ENCODE results near the gene KIF20A. TPM values are rescaled to one million over a fixed set of nuclear protein-coding genes. Genes with fewer than 3 reads are reported as not detected.

Gene KIF20A
- total RNA-seq, 1 experiment from 2014 or later = 74.2 TPM

DNA sequence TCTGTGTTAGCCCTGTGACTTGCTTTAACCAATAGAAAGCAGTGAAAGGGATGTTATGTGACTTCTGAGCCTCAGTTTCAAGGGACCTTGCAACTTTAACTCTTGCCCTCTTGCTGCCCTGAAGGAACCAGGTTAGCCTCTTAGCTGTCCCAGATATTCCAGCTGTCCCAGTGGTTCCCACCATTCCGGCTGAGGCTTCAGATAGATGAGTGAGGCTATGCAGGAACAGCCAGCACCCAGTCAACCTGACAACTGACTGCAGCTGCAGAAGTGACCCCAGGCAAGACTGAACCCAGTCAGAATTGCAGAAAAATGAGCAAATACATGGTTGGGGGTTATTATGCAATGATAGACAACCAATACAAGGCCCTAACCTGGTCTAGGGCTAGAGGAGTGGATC is 44.6 kb downstream of the KIF20A start (continued):
- TF ChIP-seq, protein P1, sequence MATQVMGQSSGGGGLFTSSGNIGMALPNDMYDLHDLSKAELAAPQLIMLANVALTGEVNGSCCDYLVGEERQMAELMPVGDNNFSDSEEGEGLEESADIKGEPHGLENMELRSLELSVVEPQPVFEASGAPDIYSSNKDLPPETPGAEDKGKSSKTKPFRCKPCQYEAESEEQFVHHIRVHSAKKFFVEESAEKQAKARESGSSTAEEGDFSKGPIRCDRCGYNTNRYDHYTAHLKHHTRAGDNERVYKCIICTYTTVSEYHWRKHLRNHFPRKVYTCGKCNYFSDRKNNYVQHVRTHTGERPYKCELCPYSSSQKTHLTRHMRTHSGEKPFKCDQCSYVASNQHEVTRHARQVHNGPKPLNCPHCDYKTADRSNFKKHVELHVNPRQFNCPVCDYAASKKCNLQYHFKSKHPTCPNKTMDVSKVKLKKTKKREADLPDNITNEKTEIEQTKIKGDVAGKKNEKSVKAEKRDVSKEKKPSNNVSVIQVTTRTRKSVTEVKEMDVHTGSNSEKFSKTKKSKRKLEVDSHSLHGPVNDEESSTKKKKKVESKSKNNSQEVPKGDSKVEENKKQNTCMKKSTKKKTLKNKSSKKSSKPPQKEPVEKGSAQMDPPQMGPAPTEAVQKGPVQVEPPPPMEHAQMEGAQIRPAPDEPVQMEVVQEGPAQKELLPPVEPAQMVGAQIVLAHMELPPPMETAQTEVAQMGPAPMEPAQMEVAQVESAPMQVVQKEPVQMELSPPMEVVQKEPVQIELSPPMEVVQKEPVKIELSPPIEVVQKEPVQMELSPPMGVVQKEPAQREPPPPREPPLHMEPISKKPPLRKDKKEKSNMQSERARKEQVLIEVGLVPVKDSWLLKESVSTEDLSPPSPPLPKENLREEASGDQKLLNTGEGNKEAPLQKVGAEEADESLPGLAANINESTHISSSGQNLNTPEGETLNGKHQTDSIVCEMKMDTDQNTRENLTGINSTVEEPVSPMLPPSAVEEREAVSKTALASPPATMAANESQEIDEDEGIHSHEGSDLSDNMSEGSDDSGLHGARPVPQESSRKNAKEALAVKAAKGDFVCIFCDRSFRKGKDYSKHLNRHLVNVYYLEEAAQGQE (IDR thresholded peaks at IDR 0.05; ENCODE audit: low read depth) = no peak

DNA sequence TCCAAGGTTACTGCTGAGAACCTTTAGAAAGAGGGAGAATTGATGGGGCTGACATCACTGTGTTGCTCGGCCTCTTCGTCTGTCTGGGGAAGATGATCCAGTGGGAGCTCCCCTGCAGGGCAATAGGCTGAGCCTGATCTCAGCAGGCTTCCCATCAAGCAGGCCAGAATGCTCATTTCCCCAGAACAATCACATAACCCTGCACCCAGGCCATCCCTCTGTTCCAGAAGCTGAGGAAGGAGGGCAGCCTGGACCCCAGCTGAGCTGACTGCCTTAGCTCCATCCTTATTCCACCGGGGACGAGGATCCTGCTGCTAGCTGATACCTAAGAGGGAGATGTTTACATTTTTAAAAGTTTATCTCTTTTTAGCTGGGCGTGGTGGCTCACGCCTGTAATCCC is 45.8 kb downstream of the KIF20A start:
- Histone ChIP-seq H3K4me3 (replicated peaks in 1 of 2; ENCODE audit: low read depth in 1 of 2, low read length in 2 of 2) (no peak overlapping the region), H3K9ac (ENCODE audit: low read length) (no peak overlapping the region), H3K9me3 (ENCODE audit: control insufficient read depth in 1 of 2, insufficient read depth in 1 of 2, low read depth in 1 of 2, low read length in 2 of 2) (peaks cover 5 to 8% of the 10 kb centered on the region in 2 experiments; a peak in 3 of 4 replicates), H2AFZ (ENCODE audit: low read depth, low read length, poor library complexity, severe bottlenecking) (no peak overlapping the region), H3K4me1 (ENCODE audit: control insufficient read depth in 1 of 2, insufficient read depth in 2 of 2, low read length in 2 of 2) (peaks cover 0 to 4% of the 10 kb centered on the region in 2 experiments; a peak in 2 of 4 replicates), H3K79me2 (ENCODE audit: insufficient read depth, low read length) (no peaks in the 10 kb centered on the region), H3K4me2 (ENCODE audit: low read length) (no peak overlapping the region), H4K20me1 (ENCODE audit: insufficient read depth) (no peaks in the 10 kb centered on the region), H3K36me3 (ENCODE audit: control insufficient read depth in 1 of 2, insufficient read depth in 2 of 2, low read length in 2 of 2) (no peaks in the 10 kb centered on the region), H3K27ac (ENCODE audit: low read depth, low read length) (no peak overlapping the region), H3K9me2 (ENCODE audit: insufficient read depth) (no peaks in the 10 kb centered on the region), H3K27me3 (ENCODE audit: insufficient read depth, low read length) (no peaks in the 10 kb centered on the region)
- TF ChIP-seq ZFX (IDR thresholded peaks at IDR 0.05) (no peak), EZH2 (IDR thresholded peaks at IDR 0.05) (no peak), SRF (IDR thresholded peaks at IDR 0.05; ENCODE audit: low read depth) (no peak), EZH2phosphoT487 (IDR thresholded peaks at IDR 0.05; ENCODE audit: borderline replicate concordance) (no peak), RAD21 (IDR thresholded peaks at IDR 0.05; ENCODE audit: low read depth) (no peak), TCF7L2 (IDR thresholded peaks at IDR 0.05; ENCODE audit: borderline replicate concordance, extremely low read depth, insufficient read depth, insufficient read length) (no peak), ZNF274 (IDR thresholded peaks at IDR 0.05; ENCODE audit: low read depth, low read length) (no peak), ATF3 (IDR thresholded peaks at IDR 0.05) (no peak), JUND (IDR thresholded peaks at IDR 0.05) (no peak), SIN3A (IDR thresholded peaks at IDR 0.05; ENCODE audit: low read depth) (no peak)
- TF ChIP-seq, protein P2, sequence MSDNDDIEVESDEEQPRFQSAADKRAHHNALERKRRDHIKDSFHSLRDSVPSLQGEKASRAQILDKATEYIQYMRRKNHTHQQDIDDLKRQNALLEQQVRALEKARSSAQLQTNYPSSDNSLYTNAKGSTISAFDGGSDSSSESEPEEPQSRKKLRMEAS (IDR thresholded peaks at IDR 0.05) = no peak
- TF ChIP-seq, protein P3, sequence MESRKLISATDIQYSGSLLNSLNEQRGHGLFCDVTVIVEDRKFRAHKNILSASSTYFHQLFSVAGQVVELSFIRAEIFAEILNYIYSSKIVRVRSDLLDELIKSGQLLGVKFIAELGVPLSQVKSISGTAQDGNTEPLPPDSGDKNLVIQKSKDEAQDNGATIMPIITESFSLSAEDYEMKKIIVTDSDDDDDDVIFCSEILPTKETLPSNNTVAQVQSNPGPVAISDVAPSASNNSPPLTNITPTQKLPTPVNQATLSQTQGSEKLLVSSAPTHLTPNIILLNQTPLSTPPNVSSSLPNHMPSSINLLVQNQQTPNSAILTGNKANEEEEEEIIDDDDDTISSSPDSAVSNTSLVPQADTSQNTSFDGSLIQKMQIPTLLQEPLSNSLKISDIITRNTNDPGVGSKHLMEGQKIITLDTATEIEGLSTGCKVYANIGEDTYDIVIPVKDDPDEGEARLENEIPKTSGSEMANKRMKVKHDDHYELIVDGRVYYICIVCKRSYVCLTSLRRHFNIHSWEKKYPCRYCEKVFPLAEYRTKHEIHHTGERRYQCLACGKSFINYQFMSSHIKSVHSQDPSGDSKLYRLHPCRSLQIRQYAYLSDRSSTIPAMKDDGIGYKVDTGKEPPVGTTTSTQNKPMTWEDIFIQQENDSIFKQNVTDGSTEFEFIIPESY (IDR thresholded peaks at IDR 0.05; ENCODE audit: extremely low read depth, insufficient replicate concordance, low read length) = no peak
- no peak for DNase-seq (ENCODE audit: low read depth, low spot score)
- ChIA-PET RAD21 (ENCODE audit: low non-redundant PET in 1 of 2, low total read pairs in 2 of 2, uncharacterized antibody in 2 of 2, unreplicated experiment in 2 of 2) (no interaction called here), CTCF (interaction anchor here (3.6 kb wide), 1 partner anchor 58 kb away, joined by 21 read pairs; no protein-coding TSS in a partner anchor), POLR2A (no interaction called here)
- no TSS peak for BruUV-seq (replicated peaks)
- intact Hi-C loops (cut with micrococcal nuclease) = no loop called here
- no peak for ATAC-seq

Measured in HCT116 (cell line).